B cell (primary cell): ENCODE data around the gene SNRPB. TPM values are rescaled to one million over a fixed set of nuclear protein-coding genes. Genes with fewer than 3 reads are reported as not detected.

Source experiments
- ATAC-seq: fragments of 200-7000 bp; cut with Tn5 transposase; one replicate; pipeline ENCODE4 v1.10.0; 2021; ENCODE audit warnings: low read depth, mild to moderate bottlenecking, moderate number of reproducible peaks, moderate library complexity
- CTCF ChIA-PET: fragments of 350-600 bp; sonication (Branson Sonifier 250); formaldehyde crosslinking; loops from one replicate; lab custom pipeline; 2021; ENCODE audit warnings: antibody characterized with exemption, inconsistent platforms; lab: Charles Lee
- POLR2A ChIA-PET: fragments of 350-600 bp; sonication (Branson Sonifier 250); formaldehyde crosslinking; loops from one replicate; lab custom pipeline; 2021; ENCODE audit warnings: antibody characterized with exemption; lab: Charles Lee
- DNase-seq: peaks from one replicate; pipeline ENCODE4 v3.0.0; 2013
- H2AFZ ChIP-seq: 2 replicates; pipeline ENCODE4 v1.6.1; 2012; ENCODE audit warnings: mild to moderate bottlenecking, low read depth, low read length; ENCODE audit not compliant: insufficient read depth, poor library complexity, severe bottlenecking
- H3K27ac ChIP-seq, 2 donors: 1 replicate in 1 of 2; 2 replicates in 1 of 2; pipeline ENCODE4 v1.5.1; 2012 to 2013; ENCODE audit warnings: low read length in 2 of 2, mild to moderate bottlenecking in 2 of 2, moderate library complexity in 1 of 2
- H3K27me3 ChIP-seq, 4 experiments: fragments of 200-600 bp in 1 of 4; sonication (generic) in 1 of 4; replicated peaks in 1 of 4; 1 replicate in 2 of 4; 2 replicates in 2 of 4; pipeline versions ENCODE4 v1.6.1 to v1.7.0; 2013 to 2016; ENCODE audit warnings: low read length in 3 of 4, mild to moderate bottlenecking in 2 of 4, mixed read lengths in 1 of 4, moderate library complexity in 1 of 4; ENCODE audit not compliant: insufficient read depth in 4 of 4, control insufficient read depth in 3 of 4; ENCODE audit errors: control extremely low read depth in 1 of 4
- H3K36me3 ChIP-seq, 2 experiments: replicated peaks in 1 of 2; 1 replicate in 1 of 2; 2 replicates in 1 of 2; pipeline versions ENCODE4 v1.6.1 to v1.7.1; 2013; ENCODE audit warnings: low read length in 1 of 2; ENCODE audit not compliant: insufficient read depth in 2 of 2, control insufficient read depth in 1 of 2; ENCODE audit errors: control extremely low read depth in 1 of 2, extremely low read depth in 1 of 2
- H3K4me1 ChIP-seq, 2 donors: fragments of 200-600 bp in 1 of 2; sonication (generic) in 1 of 2; 1 replicate in 1 of 2; 2 replicates in 1 of 2; pipeline versions ENCODE4 v1.5.1 to v1.6.1; 2013 to 2017; ENCODE audit warnings: low read length in 2 of 2; ENCODE audit not compliant: control insufficient read depth in 2 of 2, insufficient read depth in 2 of 2
- H3K4me2 ChIP-seq: replicated peaks from 2 replicates; pipeline ENCODE3; 2012; ENCODE audit warnings: mild to moderate bottlenecking, low read depth, low read length; ENCODE audit not compliant: poor library complexity, severe bottlenecking
- H3K4me3 ChIP-seq, 5 experiments: fragments of 200-600 bp in 1 of 5; sonication (generic) in 1 of 5; 1 replicate in 3 of 5; 2 replicates in 2 of 5; pipeline versions ENCODE4 v1.5.1 to v1.7.0; 2011 to 2016; ENCODE audit warnings: low read length in 4 of 5, mild to moderate bottlenecking in 4 of 5, low read depth in 2 of 5, control low read depth in 1 of 5, moderate library complexity in 1 of 5; ENCODE audit not compliant: insufficient read depth in 1 of 5; ENCODE audit errors: control extremely low read depth in 1 of 5, extremely low read depth in 1 of 5
- H3K79me2 ChIP-seq: fragments of 200-600 bp; sonication (generic); one replicate; pipeline ENCODE4 v1.6.0; 2016; ENCODE audit warnings: low read length; ENCODE audit not compliant: control insufficient read depth, insufficient read depth
- H3K9ac ChIP-seq: fragments of 200-600 bp; sonication (generic); 2 replicates; pipeline ENCODE4 v1.6.1; 2017; ENCODE audit warnings: mild to moderate bottlenecking, low read length, moderate library complexity
- H3K9me3 ChIP-seq, 3 donors: one replicate each; pipeline versions ENCODE4 v1.6.1 to v1.7.1; 2013; ENCODE audit warnings: low read length in 2 of 3; ENCODE audit not compliant: control insufficient read depth in 2 of 3, insufficient read depth in 1 of 3; ENCODE audit errors: control extremely low read depth in 1 of 3
- H4K20me1 ChIP-seq: 2 replicates; pipeline ENCODE4 v1.6.0; 2012; ENCODE audit warnings: mild to moderate bottlenecking, low read length; ENCODE audit not compliant: insufficient read depth, control insufficient read depth, poor library complexity, severe bottlenecking
- H3K27ac Mint-ChIP-seq: one replicate; pipeline ENCODE4 v1.8.0; 2021; ENCODE audit warnings: mixed read lengths
- H3K27me3 Mint-ChIP-seq: one replicate; pipeline ENCODE4 v1.8.0; 2021; ENCODE audit warnings: mixed read lengths
- H3K4me1 Mint-ChIP-seq: one replicate; pipeline ENCODE4 v1.8.0; 2021; ENCODE audit warnings: mixed read lengths
- H3K4me3 Mint-ChIP-seq: one replicate; pipeline ENCODE4 v1.8.0; 2021; ENCODE audit warnings: mixed read lengths
- H3K9me3 Mint-ChIP-seq: one replicate; pipeline ENCODE4 v1.8.0; 2022; ENCODE audit warnings: mixed read lengths; ENCODE audit not compliant: insufficient read depth
- CTCF ChIP-seq: fragments of 200-600 bp; IDR thresholded peaks from one replicate; pipeline ENCODE4 v1.8.0; 2022; ENCODE audit warnings: antibody characterized with exemption, mild to moderate bottlenecking
- EZH2 ChIP-seq: IDR thresholded peaks from 2 replicates; pipeline ENCODE4 v1.6.1; 2012; ENCODE audit warnings: borderline replicate concordance, low read depth, mild to moderate bottlenecking, moderate library complexity, low read length; ENCODE audit not compliant: insufficient read depth, poor library complexity, severe bottlenecking
- WGBS: methylation state at CpG from one replicate; pipeline ENCODE4 v1.1.5; 2013; ENCODE audit warnings: missing lambda C conversion rate; ENCODE audit not compliant: insufficient coverage; 5-methylcytosine and 5-hydroxymethylcytosine counted together
- intact Hi-C: fragments of 100-400 bp; cut with micrococcal nuclease; formaldehyde crosslinking; loops from one replicate; pipeline ENCODE4 v1.10.0; 2022
- polyA plus RNA-seq: library from polyadenylated mRNA; depleted of rRNA; stranded (reverse); fragments of >200 nt; gene quantifications from 2 replicates; pipeline ENCODE4 v1.2.3, GENCODE V29; 2012
- total RNA-seq, 2 donors: library from RNA; stranded (reverse); fragments of 120-200 nt in 1 of 2; gene quantifications; 1 replicate in 1 of 2; 2 replicates in 1 of 2; pipeline versions ENCODE4 v1.2.3 to v1.2.4, GENCODE V29; 2013 to 2022

The SNRPB gene
- total and polyA plus RNA-seq, 2 donors (not counting 1 experiment from before 2014, with no cell fraction given), result 123 to 151 TPM

- Histone ChIP-seq H3K27me3 (peaks cover 0 to 6% (median 3%) of the 10 kb centered on the region in 4 experiments), H3K4me1 (peaks cover 8 to 16% of the 10 kb centered on the region in 2 donors), H3K4me3 (peak overlapping the region; percentile 75 to 95 (median 91)), H3K79me2 (peaks cover 25% of the 10 kb centered on the region), H3K9me3 (no peaks in the 10 kb centered on the region), H3K4me2 (peak overlapping the region; percentile 78), H3K36me3 (no peaks in the 10 kb centered on the region), H3K9ac (peak overlapping the region; percentile 76), H2AFZ (peak overlapping the region; percentile 99), H3K27ac (peak overlapping the region; percentile 64 to 77), H4K20me1 (no peaks in the 10 kb centered on the region)
- peaks cover 20% of the 10 kb centered on the region for H3K4me1 Mint-ChIP-seq
- intact Hi-C loops, result loop anchor here (1.0 to 2.0 kb wide), 3 partner anchors 39 to 209 kb away; partner anchors contain the start of genes NOP56 and SNRPB
- no peaks in the 10 kb centered on the region for H3K9me3 Mint-ChIP-seq
- WGBS, result 43% methylated on average over 1 of the region's 9 CpGs
- peaks cover 28% of the 10 kb centered on the region for H3K27me3 Mint-ChIP-seq
- peak overlapping the region; percentile 100 for H3K4me3 Mint-ChIP-seq
- H3K27ac Mint-ChIP-seq, result peak overlapping the region; percentile 99
- ChIA-PET CTCF (interaction anchor here (0.9 to 3.9 kb wide), 3 partner anchors 14 to 302 kb away, joined by 4 to 48 read pairs (median 4); partner anchors contain the start of gene SNRPB), POLR2A (interaction anchor here (0.9 to 1.6 kb wide), 4 partner anchors 17 to 143 kb away, joined by 3 to 7 read pairs (median 4); partner anchors contain the start of genes NOP56 and SNRPB)
- no peak for ATAC-seq
- DNase-seq, result no peak
- TF ChIP-seq EZH2, result no peak
- no peak for TF ChIP-seq CTCF
Observed at GRCh38 chr20:2509468-2509781, 38.8 kb upstream of the SNRPB start.
